KMS-11 (cell line): ENCODE measurements around the gene MBD3L2.

Experiments used
- H2AFZ ChIP-seq: fragments of 200-600 bp; sonication (generic); 2 replicates; pipeline ENCODE4 v1.6.1; 2016; ENCODE audit warnings: antibody characterized with exemption, mixed run types, low read depth
- H3K27ac ChIP-seq: fragments of 200-600 bp; sonication (generic); 2 replicates; pipeline ENCODE4 v1.6.1; 2016; ENCODE audit warnings: mild to moderate bottlenecking, mixed run types
- H3K27me3 ChIP-seq: fragments of 200-600 bp; sonication (generic); 2 replicates; pipeline ENCODE4 v1.6.1; 2017; ENCODE audit warnings: mild to moderate bottlenecking, low read depth, mixed run types, moderate library complexity; ENCODE audit not compliant: insufficient read depth
- H3K36me3 ChIP-seq: fragments of 200-600 bp; sonication (generic); 2 replicates; pipeline ENCODE4 v1.6.1; 2017; ENCODE audit warnings: mild to moderate bottlenecking, mixed run types; ENCODE audit not compliant: insufficient read depth
- H3K4me1 ChIP-seq: fragments of 200-600 bp; sonication (generic); 2 replicates; pipeline ENCODE4 v1.6.1; 2016; ENCODE audit warnings: mild to moderate bottlenecking, low read depth, mixed run types; ENCODE audit not compliant: poor library complexity, severe bottlenecking
- H3K4me2 ChIP-seq: fragments of 200-600 bp; sonication (generic); 2 replicates; pipeline ENCODE4 v1.7.0; 2016; ENCODE audit warnings: mild to moderate bottlenecking, mixed run types
- H3K4me3 ChIP-seq: fragments of 200-600 bp; sonication (generic); IDR thresholded peaks from 2 replicates; pipeline ENCODE4 v1.6.1; 2017; ENCODE audit warnings: low read depth, low read length, mixed read lengths; ENCODE audit not compliant: insufficient read depth
- H3K79me2 ChIP-seq: fragments of 200-600 bp; sonication (generic); 2 replicates; pipeline ENCODE4 v1.6.1; 2016; ENCODE audit warnings: low read depth, mixed run types; ENCODE audit not compliant: insufficient read depth
- H3K9ac ChIP-seq: fragments of 200-600 bp; sonication (generic); 2 replicates; pipeline ENCODE4 v1.6.1; 2016; ENCODE audit warnings: mild to moderate bottlenecking, mixed run types
- H4K20me1 ChIP-seq: fragments of 200-600 bp; sonication (generic); 2 replicates; pipeline ENCODE4 v1.6.1; 2016; ENCODE audit warnings: mild to moderate bottlenecking, mixed run types; ENCODE audit not compliant: insufficient read depth
- TF ChIP-seq, protein P1 (sequence below): fragments of 200-600 bp; sonication (generic); conservative IDR thresholded peaks from 2 replicates; pipeline ENCODE4 v1.6.1; 2017; ENCODE audit warnings: low read depth, mild to moderate bottlenecking, antibody characterized with exemption, low read length, moderate library complexity, mixed read lengths

MBD3L2 gene

DNA sequence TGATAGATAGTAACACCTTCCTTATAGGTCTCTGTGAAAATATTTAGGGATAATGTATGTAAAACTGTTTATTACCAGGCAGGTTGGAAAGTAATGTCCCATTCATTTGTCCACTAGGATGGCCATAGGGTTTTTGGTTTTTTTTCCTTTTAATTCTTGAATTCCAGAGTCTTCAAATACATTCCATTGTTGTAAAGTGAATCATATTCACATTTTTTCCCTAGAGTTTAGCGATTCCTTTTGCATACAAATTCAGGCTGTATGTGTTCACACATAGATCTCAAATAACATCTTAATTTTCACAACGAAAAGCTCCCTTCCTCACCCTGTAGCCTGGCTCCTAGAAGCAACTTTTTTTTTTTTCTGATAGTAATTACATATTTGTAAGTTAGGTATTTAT is 18.6 kb downstream of the MBD3L2 start:
- Histone ChIP-seq H3K9ac (no peak overlapping the region), H3K4me1 (peaks cover 10% of the 10 kb centered on the region), H3K27me3 (no peaks in the 10 kb centered on the region), H3K4me3 (no peak overlapping the region), H2AFZ (no peak overlapping the region), H3K27ac (no peak overlapping the region), H4K20me1 (no peaks in the 10 kb centered on the region), H3K79me2 (peaks cover 21% of the 10 kb centered on the region), H3K36me3 (peaks cover 4% of the 10 kb centered on the region; the same call in 1 of the 2 replicates), H3K4me2 (no peak overlapping the region)
- TF ChIP-seq, protein P1, sequence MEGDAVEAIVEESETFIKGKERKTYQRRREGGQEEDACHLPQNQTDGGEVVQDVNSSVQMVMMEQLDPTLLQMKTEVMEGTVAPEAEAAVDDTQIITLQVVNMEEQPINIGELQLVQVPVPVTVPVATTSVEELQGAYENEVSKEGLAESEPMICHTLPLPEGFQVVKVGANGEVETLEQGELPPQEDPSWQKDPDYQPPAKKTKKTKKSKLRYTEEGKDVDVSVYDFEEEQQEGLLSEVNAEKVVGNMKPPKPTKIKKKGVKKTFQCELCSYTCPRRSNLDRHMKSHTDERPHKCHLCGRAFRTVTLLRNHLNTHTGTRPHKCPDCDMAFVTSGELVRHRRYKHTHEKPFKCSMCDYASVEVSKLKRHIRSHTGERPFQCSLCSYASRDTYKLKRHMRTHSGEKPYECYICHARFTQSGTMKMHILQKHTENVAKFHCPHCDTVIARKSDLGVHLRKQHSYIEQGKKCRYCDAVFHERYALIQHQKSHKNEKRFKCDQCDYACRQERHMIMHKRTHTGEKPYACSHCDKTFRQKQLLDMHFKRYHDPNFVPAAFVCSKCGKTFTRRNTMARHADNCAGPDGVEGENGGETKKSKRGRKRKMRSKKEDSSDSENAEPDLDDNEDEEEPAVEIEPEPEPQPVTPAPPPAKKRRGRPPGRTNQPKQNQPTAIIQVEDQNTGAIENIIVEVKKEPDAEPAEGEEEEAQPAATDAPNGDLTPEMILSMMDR, result no peak

DNA sequence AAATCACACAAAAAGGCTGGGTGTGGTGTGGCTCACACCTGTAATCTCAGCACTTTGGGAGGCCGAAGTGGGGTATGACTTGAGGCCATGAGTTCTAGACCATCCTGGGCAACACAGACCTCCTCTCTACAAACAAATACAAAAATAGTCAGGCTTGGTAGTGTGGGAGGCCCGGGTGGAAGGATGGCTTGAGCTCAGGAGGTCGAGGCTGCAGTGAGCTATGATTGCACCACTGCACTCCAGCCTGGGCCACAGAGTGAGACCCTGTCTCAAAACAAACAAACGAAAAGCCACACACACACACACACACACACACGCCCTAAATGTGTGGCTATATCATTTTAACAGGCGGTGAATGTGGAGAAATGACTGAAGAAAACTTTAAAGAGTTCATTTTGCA is 19.5 kb downstream of the MBD3L2 start:
- Histone ChIP-seq H3K27me3 (no peaks in the 10 kb centered on the region), H3K9ac (no peak overlapping the region), H3K79me2 (peaks cover 21% of the 10 kb centered on the region), H2AFZ (peak overlapping the region; percentile 71), H3K4me2 (peak overlapping the region; percentile 45; the same call in 1 of the 2 replicates), H3K36me3 (peaks cover 5% of the 10 kb centered on the region; the same call in 1 of the 2 replicates), H3K27ac (no peak overlapping the region), H4K20me1 (no peaks in the 10 kb centered on the region), H3K4me1 (peaks cover 10% of the 10 kb centered on the region), H3K4me3 (no peak overlapping the region)
- TF ChIP-seq, protein P1, result no peak

DNA sequence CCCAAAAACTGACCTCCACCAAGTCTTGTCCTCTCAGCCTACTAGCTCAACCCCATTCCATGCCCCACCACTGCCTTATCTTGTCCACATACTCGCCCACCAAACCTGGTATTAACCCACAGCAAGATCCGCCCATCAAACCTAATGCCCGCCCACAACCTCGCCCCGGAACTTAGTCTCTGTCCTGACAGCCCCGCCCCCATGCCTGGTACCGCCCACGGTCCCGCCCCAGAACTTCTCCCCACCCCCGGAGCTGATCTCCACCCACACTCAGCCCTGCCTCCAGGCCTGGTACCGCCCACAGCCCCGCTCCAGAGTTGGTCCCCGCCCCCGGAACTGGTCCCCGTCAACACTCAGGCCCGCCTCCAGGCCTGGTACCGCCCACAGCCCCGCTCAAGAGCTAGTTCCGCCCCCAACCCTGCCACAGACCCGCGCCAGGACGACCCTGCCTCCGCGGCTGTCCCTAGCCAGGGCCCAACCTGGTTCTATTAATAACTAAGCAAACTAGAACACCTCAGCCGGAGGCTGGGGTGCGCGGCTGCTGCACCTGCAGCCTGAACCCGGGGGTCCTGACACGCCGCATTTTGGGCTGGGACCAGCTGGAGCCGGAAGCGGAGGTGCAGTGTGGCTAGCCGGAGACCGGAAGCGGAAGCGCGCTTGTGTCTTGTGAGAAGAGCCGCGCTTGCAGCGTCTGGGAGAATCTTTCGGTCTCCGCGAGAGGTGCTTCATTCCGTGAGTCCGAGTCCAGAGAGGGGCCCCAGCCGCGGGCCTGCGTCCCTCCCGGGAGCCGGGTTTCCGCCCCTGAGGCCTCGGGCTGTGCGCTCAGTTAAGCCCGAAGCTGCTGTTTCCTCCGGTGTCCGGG is 20.2 kb downstream of the MBD3L2 start, which contains the start of gene ZNF557:
Gene ZNF557, plus strand, starts transcription at position 662 of the 862 bp plus-strand sequence. CDS start 5,372 bp downstream, outside the sequence.
- Histone ChIP-seq H3K36me3 (peaks cover 5% of the 10 kb centered on the region; the same call in 1 of the 2 replicates), H3K27me3 (no peaks in the 10 kb centered on the region), H3K9ac (peak within 1 kb of the TSS; percentile 56; the same call in 1 of the 2 replicates), H2AFZ (peak within 1 kb of the TSS; percentile 96), H3K4me2 (peak within 1 kb of the TSS; percentile 98), H4K20me1 (no peaks in the 10 kb centered on the region), H3K4me1 (peaks cover 10% of the 10 kb centered on the region), H3K79me2 (peaks cover 21% of the 10 kb centered on the region), H3K4me3 (no peak within 1 kb of the TSS), H3K27ac (peak within 1 kb of the TSS; percentile 58)
- TF ChIP-seq, protein P1, result no peak

DNA sequence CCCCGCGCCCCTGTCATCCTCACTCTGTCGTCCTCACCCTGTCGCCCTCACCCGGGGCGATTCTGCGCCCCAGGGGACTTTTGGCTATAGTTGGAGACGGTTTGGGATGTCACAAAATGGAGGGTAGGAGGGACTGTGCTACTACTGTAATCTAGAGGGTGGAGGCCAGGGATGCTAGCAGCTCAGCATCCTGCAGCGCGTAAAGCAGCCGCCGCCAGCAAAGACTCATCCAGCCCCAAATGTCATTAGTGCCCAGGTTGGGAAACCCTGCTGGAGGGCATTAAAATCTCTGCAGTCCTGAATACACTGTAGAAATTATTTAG is 20.7 kb downstream of the MBD3L2 start:
- Histone ChIP-seq H3K4me3 (no peak overlapping the region), H4K20me1 (no peaks in the 10 kb centered on the region), H3K79me2 (peaks cover 21% of the 10 kb centered on the region), H3K36me3 (peaks cover 5% of the 10 kb centered on the region; the same call in 1 of the 2 replicates), H3K4me2 (peak overlapping the region; percentile 98), H2AFZ (peak overlapping the region; percentile 96), H3K9ac (peak overlapping the region; percentile 56; the same call in 1 of the 2 replicates), H3K27ac (peak overlapping the region; percentile 58), H3K4me1 (peaks cover 10% of the 10 kb centered on the region), H3K27me3 (no peaks in the 10 kb centered on the region)
- TF ChIP-seq, protein P1, result no peak
